Right renal pelvis (tissue), 4 donors: ENCODE results near the gene C1QTNF1. TPM values are rescaled to one million over a fixed set of nuclear protein-coding genes. Genes with fewer than 3 reads are reported as not detected.
A peak's percentile ranks its signal among the peaks of the same experiment; 100 is the strongest.

Experiments
- DNase-seq, 4 donors: peaks; one replicate each; pipeline ENCODE4 v3.0.0-alpha.2; 2013; ENCODE audit warnings: low read depth in 4 of 4, low spot score in 3 of 4, missing footprints in 1 of 4
- polyA plus RNA-seq, 4 donors: library from polyadenylated mRNA; unstranded; fragments of 120-200 nt; gene quantifications; one replicate each; pipeline ENCODE4 v1.2.1, GENCODE V29; 2013; ENCODE audit not compliant: insufficient read length in 4 of 4

C1QTNF1 gene
- polyA plus RNA-seq, 4 donors, result 2.0 to 3.2 (median 2.7) TPM

GRCh38 chr17:79074649-79075445 lies 50.9 kb downstream of the C1QTNF1 start, which contains the start of gene ENGASE:
ENGASE (plus strand) TSS chr17:79074824; CDS start chr17:79074945, 121 bp downstream.
- DNase-seq, result peak; percentile 82 to 89 (median 85)

DNA sequence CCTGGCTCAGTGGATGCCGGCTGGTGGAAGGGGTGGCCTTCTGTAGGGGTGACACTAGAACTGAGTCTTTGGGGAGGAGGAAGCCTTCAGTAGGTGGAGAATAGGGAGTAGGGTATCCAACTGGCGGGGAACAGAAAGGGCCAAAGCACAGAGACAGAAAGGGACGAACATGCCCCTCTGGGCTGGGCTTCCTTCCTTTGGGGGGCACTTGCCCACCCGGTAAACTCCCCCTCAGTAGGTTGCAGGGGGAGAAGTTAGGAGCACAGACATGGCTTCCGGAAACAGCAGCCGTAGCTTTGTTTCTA lies 51.4 kb downstream of the C1QTNF1 start:
- DNase-seq, result no peak

GRCh38 chr17:79075861-79076406 lies 52.0 kb downstream of the C1QTNF1 start:
- DNase-seq, result no peak

DNA sequence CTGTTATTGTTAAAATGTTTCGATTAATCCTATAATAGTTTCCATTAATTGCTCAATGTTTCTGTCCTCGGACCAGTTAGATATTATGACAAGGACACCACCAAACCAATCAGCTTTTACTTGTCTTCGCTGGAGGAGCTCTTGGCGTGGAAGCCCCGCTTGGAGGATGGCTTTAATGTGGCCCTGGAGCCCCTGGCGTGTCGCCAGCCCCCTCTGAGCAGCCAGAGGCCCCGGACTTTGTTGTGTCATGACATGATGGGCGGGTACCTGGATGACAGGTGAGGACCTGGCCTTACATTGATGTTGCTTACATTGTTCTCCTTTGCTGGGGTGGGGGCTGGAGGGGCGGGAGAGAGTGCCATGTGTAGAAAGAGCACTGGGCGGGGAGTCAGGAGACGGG lies 53.6 kb downstream of the C1QTNF1 start:
- no peak for DNase-seq

GRCh38 chr17:79078476-79079190 lies 54.7 kb downstream of the C1QTNF1 start:
- no peak for DNase-seq

DNA sequence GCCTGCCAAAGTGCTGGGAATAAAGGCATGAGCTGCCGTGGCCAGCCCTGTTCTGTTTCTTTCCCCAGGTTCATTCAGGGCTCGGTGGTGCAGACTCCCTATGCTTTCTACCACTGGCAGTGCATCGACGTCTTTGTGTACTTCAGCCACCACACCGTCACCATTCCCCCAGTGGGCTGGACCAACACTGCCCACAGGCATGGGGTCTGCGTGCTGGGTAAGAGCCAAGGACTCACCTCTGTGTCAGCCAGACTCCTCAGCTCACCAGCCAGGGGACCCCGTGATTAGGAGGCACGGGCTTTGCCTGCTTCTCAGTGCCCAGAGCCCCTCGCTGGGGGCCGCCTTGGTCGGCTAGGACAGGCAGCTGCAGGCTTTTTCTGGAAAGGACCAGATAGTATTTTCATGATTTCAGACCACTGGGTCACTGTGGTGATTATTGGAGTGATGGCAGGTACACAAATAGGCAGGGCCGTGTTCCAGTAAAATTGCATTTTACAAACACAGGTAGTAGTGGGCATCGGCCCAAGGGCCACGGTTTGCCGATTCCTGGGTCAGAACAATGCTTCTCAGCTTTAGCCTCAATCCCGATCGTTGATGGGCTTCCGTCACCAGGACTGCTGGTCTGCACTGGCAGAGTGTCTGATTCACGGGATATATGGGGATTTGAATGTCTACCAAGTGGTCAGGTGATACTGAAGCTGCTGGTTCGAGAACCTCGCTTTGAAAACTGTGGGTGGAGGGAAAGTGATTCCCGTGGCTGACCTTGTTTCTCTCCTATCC lies 55.6 kb downstream of the C1QTNF1 start:
- no peak for DNase-seq

DNA sequence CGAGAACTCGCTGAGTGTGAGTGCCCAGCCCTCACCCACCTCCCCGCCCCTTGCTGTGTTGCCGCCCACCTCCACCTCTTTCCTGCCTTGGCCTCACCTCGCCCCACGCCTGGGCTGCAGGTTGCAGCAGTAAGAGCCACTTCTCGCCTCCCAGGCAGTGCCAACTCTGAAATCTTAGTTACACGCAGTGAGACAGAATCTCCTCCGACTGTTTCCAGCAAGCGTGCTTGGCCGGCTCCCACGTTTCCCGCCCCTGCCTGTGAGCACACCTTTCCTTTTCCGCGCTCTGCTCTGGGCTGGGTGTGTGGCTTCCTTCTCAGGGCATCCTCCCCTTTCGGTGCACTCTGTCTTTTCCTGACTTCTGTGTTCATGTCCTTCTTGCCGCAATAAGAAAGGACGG lies 56.4 kb downstream of the C1QTNF1 start:
- DNase-seq, result no peak

- no peak for DNase-seq
Observed at GRCh38 chr17:79080761-79081290, 56.9 kb downstream of the C1QTNF1 start.

DNA sequence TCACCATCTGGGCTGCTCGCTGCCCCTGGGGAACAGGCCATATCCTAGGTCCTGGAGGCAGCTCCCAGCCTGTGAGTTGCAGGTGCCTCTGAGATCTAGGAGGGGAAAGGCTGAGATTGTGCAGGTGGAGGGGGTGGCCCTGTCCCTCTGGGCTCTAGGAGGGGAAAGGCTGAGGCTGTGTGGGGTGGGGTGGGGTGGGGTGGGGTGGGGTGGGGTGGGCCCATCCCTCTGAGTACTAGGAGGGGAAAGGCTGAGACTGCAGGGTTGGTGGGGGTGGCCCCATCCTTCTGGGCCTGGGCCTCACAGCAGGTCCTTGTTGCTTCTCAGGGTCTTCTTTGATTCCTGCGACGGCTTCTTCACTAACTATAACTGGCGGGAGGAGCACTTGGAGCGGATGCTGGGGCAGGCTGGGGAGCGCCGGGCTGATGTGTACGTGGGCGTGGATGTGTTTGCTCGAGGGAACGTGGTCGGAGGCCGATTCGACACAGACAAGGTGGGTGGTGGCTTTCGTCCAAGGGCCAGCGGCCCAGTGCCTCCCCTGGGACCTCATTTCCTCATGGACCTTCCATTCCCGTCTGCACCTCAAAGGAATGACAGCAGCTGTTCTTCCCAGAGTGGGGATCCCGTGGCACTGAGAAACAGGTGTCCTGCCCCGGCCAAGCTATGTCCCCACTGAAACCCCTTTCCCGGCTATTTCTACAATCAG lies 57.8 kb downstream of the C1QTNF1 start:
- no peak for DNase-seq

DNA sequence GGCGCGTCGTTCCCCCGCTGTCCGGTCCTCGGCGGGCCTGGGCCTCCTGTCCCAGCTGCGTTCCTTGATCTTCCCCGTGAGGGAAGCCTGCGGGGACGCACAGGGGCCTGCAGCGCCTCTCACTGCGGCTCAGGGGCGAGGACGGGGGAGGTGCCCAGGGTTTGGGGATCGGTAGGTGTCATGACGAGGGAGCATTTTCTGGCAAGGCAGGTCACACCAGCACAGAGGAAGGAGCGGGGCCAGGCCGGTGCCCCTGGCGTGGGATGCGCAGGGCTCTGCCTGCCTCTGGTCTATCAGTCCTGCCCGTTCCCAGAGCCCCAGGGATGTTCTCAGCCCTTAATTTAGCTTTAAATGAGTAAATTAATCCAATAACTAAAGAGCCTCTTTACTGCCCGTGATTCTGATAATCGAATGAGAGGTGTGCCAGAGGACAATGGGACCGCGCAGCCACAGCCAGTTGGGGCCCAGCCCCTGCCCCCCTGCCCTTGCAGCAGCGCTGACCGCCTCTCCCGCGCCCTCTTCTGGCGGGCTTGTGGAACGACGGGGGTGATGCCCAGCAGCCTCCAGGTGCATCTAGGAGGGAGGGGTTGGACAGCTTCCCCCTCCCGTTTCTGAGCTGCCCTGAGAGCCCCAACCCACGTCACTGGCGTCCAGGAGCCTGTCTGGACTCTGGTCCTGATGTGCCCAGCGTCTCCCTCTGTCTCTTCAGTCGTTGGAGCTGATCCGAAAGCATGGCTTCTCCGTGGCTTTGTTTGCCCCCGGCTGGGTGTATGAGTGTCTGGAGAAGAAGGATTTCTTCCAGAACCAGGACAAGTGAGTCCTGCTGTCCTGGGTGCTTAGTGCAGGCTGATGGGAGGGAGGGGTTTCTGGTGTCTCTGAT lies 58.6 kb downstream of the C1QTNF1 start:
- DNase-seq, result no peak

GRCh38 chr17:79083191-79083971 lies 59.4 kb downstream of the C1QTNF1 start:
- DNase-seq, result no peak

- no peak for DNase-seq
Observed at GRCh38 chr17:79084291-79085153, 60.6 kb downstream of the C1QTNF1 start.

- no peak for DNase-seq
Observed at GRCh38 chr17:79085154-79085920, 61.4 kb downstream of the C1QTNF1 start.

- no peak for DNase-seq
Observed at GRCh38 chr17:79085921-79086551, 62.1 kb downstream of the C1QTNF1 start.

DNA sequence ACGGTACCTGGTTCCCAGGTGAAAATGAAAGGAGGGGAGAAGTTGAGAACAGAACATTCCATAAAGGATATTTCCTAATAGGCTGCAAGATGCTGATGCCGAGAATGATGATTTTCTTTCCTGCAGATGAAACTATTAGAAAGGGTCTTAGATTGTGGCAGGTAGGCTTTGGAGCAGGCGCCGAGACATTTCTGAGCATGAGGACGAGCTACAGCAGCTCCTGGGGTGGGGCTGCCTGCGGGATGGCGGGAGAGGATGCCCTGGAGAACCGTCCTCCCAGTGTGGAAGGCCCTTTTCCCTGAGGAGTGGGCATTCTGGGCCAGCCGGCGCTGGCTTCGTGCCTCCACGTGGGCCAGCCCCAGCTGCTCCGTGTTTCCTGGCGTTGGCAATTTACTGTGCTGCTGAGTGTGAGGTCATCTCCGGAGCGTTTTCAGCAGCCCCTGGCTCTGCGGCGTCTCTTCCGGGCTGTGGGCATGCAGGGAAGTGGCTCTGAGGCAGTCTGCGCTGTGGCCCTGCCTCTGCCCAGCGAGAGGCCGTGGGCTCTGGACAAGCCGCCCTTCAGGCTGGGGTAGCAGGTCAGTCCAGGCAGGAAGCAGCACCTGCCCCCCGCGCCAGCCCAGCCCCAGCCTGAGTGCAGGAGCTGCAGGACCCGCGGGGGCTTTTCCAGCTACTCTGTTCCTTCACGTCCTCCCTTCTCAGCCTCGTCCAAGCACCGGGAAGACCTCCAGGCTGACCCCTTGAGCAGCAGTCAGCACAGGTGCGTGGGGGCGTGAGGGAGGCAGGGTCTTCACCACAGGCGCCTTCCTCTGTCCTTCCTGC lies 62.8 kb downstream of the C1QTNF1 start:
- DNase-seq, result no peak
